Transverse colon (tissue), 4 donors: ENCODE data around the gene RPRD1A. TPM values are rescaled to one million over a fixed set of nuclear protein-coding genes. Genes with fewer than 3 reads are reported as not detected.

Experiments used
- DNase-seq: peaks from one replicate; pipeline ENCODE4 v3.0.0-alpha.2; 2019
- H3K27ac ChIP-seq, 4 donors: fragments of 200-600 bp; sonication (generic); 2 replicates each; pipeline ENCODE4 v1.5.1; 2016 to 2018; ENCODE audit warnings: inconsistent platforms in 4 of 4
- H3K27me3 ChIP-seq: fragments of 200-600 bp; sonication (generic); 2 replicates; pipeline ENCODE4 v1.5.1; 2017; ENCODE audit warnings: inconsistent platforms
- H3K36me3 ChIP-seq, 4 donors: fragments of 200-600 bp; sonication (generic); 2 replicates each; pipeline ENCODE4 v1.5.1; 2017 to 2019; ENCODE audit warnings: inconsistent platforms in 4 of 4
- H3K4me1 ChIP-seq, 4 donors: fragments of 200-600 bp; sonication (generic); 2 replicates each; pipeline ENCODE4 v1.5.1; 2017 to 2020; ENCODE audit warnings: inconsistent platforms in 4 of 4
- H3K4me3 ChIP-seq, 4 donors: fragments of 200-600 bp; sonication (generic); 1 replicate in 1 of 4; 2 replicates in 3 of 4; pipeline versions ENCODE4 v1.5.1 to v1.6.1; 2017 to 2019; ENCODE audit warnings: inconsistent platforms in 4 of 4
- H3K9me3 ChIP-seq, 2 donors: fragments of 200-600 bp; sonication (generic); 2 replicates each; pipeline ENCODE4 v1.5.1; 2017 to 2019; ENCODE audit warnings: inconsistent platforms in 2 of 2
- CTCF ChIP-seq, 5 experiments: fragments of 200-600 bp in 3 of 5; fragments of 450-650 bp in 2 of 5; sonication (generic) in 3 of 5; IDR thresholded peaks; 1 replicate in 2 of 5; 2 replicates in 3 of 5; pipeline ENCODE4 v1.5.1; 2016 to 2017; ENCODE audit warnings: antibody characterized with exemption in 5 of 5, inconsistent platforms in 3 of 5, mild to moderate bottlenecking in 2 of 5, moderate library complexity in 1 of 5
- EP300 ChIP-seq: sonication (generic); formaldehyde crosslinking; IDR thresholded peaks from one replicate; pipeline ENCODE4 v1.6.1; 2017; ENCODE audit warnings: antibody characterized with exemption, low read depth
- POLR2A ChIP-seq: fragments of 450-650 bp; IDR thresholded peaks from one replicate; pipeline ENCODE4 v1.6.1; 2016; ENCODE audit warnings: antibody characterized with exemption, mild to moderate bottlenecking, moderate library complexity
- POLR2AphosphoS5 ChIP-seq, 3 donors: sonication (generic); formaldehyde crosslinking; IDR thresholded peaks; one replicate each; pipeline ENCODE4 v1.6.1; 2016; ENCODE audit warnings: antibody characterized with exemption in 3 of 3
- WGBS, 2 donors: methylation state at CpG; one replicate each; pipeline ENCODE4 v1.1.5; 2018; ENCODE audit warnings: low coverage in 1 of 2; 5-methylcytosine and 5-hydroxymethylcytosine counted together
- in situ Hi-C, 4 donors: fragments of 200-750 bp; cut with MboI; loops; one replicate each; pipeline versions ENCODE4 v1.15.0 to v1.15.1; 2017; ENCODE audit warnings: low sequenced_read_pairs in 3 of 4, low pct_ligation_motif_present in 1 of 4, low pct_unique_long_range_greater_than_20kb in 1 of 4
- intact Hi-C: fragments of 100-400 bp; cut with DNase I; formaldehyde crosslinking; loops from one replicate; pipeline ENCODE4 v1.15.1; 2023; ENCODE audit warnings: low total_unique reads
- total RNA-seq, 4 donors: library from RNA; depleted of rRNA; stranded (reverse); fragments of >200 nt; gene quantifications; one replicate each; pipeline ENCODE4 v1.1.0, GENCODE V29; 2016

The RPRD1A gene
- total RNA-seq, 4 donors from 2014 or later = 34.4 to 59.9 (median 44.3) TPM

- Histone ChIP-seq H3K9me3 (peaks cover 0 to 5% of the 10 kb centered on the region in 2 donors), H3K27ac (no peak overlapping the region), H3K4me1 (peaks cover 0 to 4% (median 0%) of the 10 kb centered on the region in 4 donors), H3K4me3 (no peak overlapping the region), H3K36me3 (peaks cover 0 to 12% (median 0%) of the 10 kb centered on the region in 4 donors), H3K27me3 (no peaks in the 10 kb centered on the region)
- no peak for TF ChIP-seq EP300
- TF ChIP-seq CTCF (IDR thresholded peaks at IDR 0.05) = no peak
- TF ChIP-seq POLR2A = no peak
- TF ChIP-seq POLR2AphosphoS5 (IDR thresholded peaks at IDR 0.05) = no peak
- in situ Hi-C loops (no loop called here), intact Hi-C loops (no loop called here)
- no peak for DNase-seq
Measured at GRCh38 chr18:36035253-36035652, 32.1 kb downstream of the RPRD1A start.

GRCh38 chr18:36034299-36034895, 33.0 kb downstream of the RPRD1A start:
- Histone ChIP-seq H3K4me3 (no peak overlapping the region), H3K27me3 (no peaks in the 10 kb centered on the region), H3K9me3 (peaks cover 0 to 5% of the 10 kb centered on the region in 2 donors), H3K36me3 (peaks cover 0 to 13% (median 0%) of the 10 kb centered on the region in 4 donors), H3K4me1 (peaks cover 0 to 4% (median 0%) of the 10 kb centered on the region in 4 donors), H3K27ac (no peak overlapping the region)
- no peak for DNase-seq
- in situ Hi-C loops = loop anchor here in 1 of 4 donors (5.0 kb wide), 1 partner anchor 248 kb away; no protein-coding TSS in a partner anchor
- 80 to 97% methylated on average over 1 of the region's 1 CpG for WGBS, 2 donors
- TF ChIP-seq EP300 (no peak), POLR2A (no peak), CTCF (IDR thresholded peaks at IDR 0.05) (no peak), POLR2AphosphoS5 (IDR thresholded peaks at IDR 0.05) (no peak)
- intact Hi-C loops = no loop called here

- Histone ChIP-seq H3K27ac (no peak overlapping the region), H3K4me3 (no peak overlapping the region), H3K9me3 (no peaks in the 10 kb centered on the region), H3K36me3 (peaks cover 0 to 21% (median under 1%) of the 10 kb centered on the region in 4 donors), H3K27me3 (no peaks in the 10 kb centered on the region), H3K4me1 (peaks cover 0 to 4% (median 0%) of the 10 kb centered on the region in 4 donors)
- no peak for TF ChIP-seq CTCF (IDR thresholded peaks at IDR 0.05)
- DNase-seq = no peak
- intact Hi-C loops (no loop called here), in situ Hi-C loops (loop anchor here in 1 of 4 donors (5.0 kb wide), 1 partner anchor 250 kb away; no protein-coding TSS in a partner anchor)
- WGBS, 2 donors = 94 to 100% methylated on average over 2 of the region's 2 CpGs
Measured at GRCh38 chr18:36031903-36032302, 35.5 kb downstream of the RPRD1A start.

GRCh38 chr18:36031407-36031806, 36.0 kb downstream of the RPRD1A start:
- TF ChIP-seq CTCF (IDR thresholded peaks at IDR 0.05) (no peak), EP300 (no peak), POLR2A (no peak), POLR2AphosphoS5 (IDR thresholded peaks at IDR 0.05) (no peak)
- no peak overlapping the region for H3K4me3 ChIP-seq
- in situ Hi-C loops (loop anchor here in 1 of 4 donors (5.0 kb wide), 1 partner anchor 251 kb away; no protein-coding TSS in a partner anchor), intact Hi-C loops (no loop called here)
- H3K4me1 ChIP-seq = peaks cover 0 to 4% (median 0%) of the 10 kb centered on the region in 4 donors
- DNase-seq = no peak
- H3K9me3 ChIP-seq = no peaks in the 10 kb centered on the region
- 78 to 89% methylated on average over 2 of the region's 2 CpGs for WGBS, 2 donors
- H3K27me3 ChIP-seq = no peaks in the 10 kb centered on the region
- no peak overlapping the region for H3K27ac ChIP-seq
- H3K36me3 ChIP-seq = peaks cover 0 to 26% (median 3%) of the 10 kb centered on the region in 4 donors
